GM21367 (cell line): ENCODE data around the gene YLPM1.

Experiments used
- ATAC-seq: cut with Tn5 transposase; IDR thresholded peaks from one replicate; pipeline ENCODE4 v1.9.1; 2021; ENCODE audit not compliant: unreplicated experiment

The YLPM1 gene

DNA sequence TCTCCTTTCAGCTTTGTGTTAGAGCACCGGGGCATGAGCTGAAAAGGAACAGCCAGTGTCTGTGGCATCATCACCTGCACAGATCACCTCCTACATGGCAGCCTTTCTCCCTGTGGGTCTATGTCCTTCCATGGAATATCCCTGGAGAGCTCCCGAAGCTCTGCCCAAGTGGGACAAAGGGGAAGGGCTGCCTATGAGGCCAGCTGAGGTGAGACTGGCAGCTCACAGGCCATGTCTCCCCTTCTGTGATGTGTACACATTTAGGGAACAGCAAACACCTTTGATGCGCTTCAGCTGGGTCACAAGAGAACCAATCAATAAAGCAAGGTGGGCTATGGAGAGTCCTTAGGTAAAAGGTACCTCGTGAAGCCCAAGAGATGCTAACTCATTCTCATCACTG is 108.7 kb downstream of the YLPM1 start:
- no peak for ATAC-seq

- ATAC-seq, result no peak
These were observed 112.1 kb downstream of the YLPM1 start for GRCh38 chr14:74875204-74875603.

DNA sequence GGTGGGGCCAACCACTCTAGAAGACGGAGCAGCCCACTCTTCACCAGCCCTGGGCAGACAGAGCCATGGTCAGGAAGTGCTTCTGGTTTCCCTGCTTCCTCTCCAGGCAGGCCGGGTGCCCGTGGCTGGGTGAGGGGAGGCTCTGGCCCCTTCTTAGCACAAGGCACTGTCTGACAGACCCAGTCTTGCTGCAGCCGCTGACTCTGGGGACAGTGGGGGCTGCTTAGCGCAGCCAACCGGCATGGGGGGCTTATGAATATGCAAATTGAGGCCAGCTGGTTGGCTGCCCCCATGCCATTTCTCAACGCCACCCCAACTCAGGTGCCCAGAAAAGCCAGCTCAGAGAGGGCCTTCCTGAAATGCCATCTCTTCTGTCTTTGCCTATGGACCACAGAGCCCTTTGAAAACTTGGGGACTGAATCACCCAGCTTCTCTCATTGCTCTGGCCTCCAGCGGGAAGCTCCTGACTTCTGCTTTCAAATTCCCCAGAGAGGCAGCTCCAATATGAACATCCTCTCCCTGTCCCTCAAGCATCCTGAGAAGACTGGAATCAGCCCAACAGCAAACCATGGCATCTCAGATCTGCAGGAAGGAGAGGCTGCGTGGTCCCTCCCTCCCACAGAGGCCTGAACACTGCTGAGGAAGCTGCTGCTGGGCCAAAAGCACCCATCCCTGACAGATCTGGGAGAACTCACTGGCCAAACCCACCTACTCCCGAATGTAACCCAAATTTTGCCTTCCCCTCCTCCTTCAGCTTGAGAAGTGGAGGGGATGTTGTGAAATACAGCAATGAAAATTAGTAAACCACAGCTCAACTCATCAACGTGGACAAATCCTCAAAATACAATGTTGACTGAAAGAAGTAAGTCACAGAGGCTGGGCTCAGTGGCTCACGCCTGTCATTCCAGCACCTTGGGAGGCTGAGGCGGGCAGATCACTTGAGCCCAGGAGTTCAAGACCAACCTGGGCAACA is 113.1 kb downstream of the YLPM1 start, which contains the start of gene PROX2:
Gene PROX2 (minus strand): TSS at position 205 of the 973 bp plus-strand sequence. CDS start 12,311 bp downstream, outside the sequence.
- ATAC-seq, result no peak

DNA sequence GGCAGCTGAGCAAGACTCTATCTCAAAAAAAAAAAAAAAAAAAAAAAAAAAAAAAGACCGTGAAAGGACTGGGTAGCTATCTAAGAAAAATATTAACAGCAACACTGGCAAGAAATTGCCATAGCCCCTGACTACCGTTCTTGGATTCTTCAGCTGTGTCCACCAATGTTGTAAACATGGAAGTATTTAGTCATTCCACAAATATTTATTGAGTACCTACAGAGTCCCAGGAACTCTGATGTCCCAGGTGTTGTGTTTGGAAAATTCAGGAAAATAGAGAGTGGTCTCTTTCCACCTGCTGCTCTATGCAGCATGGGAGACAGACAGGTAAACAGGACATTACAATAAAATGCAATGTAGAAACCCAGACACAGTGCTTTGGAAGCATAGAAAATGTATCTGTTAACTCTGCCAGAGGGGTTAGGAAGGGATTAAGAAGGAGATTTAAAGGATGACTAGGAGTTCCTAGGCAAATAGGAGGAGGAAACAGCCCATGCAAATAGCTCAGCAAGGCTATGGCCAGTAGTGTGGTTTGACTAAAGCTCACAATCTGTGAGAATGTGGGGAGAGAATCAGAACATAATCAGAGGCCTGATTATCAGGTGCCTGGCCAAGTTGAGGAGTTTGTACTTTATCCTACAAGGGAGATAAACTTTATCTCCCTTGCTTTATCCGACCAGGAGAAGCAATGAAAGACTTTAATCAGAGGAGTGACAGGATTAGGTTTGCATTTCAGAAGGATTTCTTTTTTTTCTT is 116.5 kb downstream of the YLPM1 start:
- no peak for ATAC-seq

- peak; percentile 83 for ATAC-seq
These were observed 118.5 kb downstream of the YLPM1 start, which contains the start of gene DLST for GRCh38 chr14:74881431-74882102. TSS of gene DLST (plus strand) at chr14:74881916. CDS start at chr14:74881954, 38 bp downstream.

DNA sequence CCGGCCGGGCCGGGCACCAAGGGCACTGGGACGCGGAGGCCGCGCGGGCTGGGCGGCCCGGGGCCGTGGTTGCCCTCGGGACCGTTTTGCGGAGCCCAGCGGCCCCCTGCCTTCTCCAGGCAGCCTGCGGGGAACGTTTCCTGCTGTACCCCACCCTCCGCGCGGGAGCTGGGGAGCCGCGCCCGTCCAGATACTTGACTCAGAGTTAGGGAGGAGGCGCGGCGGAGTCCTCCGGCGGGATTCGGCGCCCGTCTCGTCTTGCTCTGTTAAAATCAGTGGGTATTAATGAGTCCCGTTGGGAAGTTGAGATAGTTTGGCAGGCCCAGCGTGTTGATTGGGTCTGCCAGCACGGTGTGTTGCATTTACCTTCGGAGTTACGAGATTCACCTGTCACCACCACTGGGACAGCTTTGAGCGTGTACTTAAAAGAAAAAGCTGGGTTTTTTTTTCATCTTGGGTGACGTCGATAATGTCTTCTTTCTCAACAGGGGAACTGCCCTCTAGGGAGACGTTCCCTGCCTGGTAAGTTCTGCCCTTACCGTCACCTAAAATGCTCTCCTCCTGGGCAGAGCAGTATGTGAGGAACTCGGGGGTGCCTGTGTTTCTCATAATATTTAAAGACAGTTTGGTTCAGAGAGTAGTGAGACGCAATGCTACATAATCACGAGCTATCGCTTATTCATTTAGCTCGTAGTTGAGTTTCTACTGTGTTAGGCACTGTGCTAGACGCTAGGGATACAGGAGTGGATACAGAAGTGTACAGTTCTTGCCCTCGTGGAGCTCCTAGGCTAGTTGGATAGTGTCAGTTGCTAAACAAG is 119.2 kb downstream of the YLPM1 start:
- peak; percentile 21 for ATAC-seq
